Endometrial microvascular endothelial cells (primary cell): ENCODE data around the gene LYPD4. TPM values are rescaled to one million over a fixed set of nuclear protein-coding genes. Genes with fewer than 3 reads are reported as not detected.

Source experiments
- in situ Hi-C: cut with HindIII; loops from 2 replicates; pipeline ENCODE4 v1.10.0; 2017; ENCODE audit warnings: low sequenced_read_pairs, low pct_unique_long_range_greater_than_20kb; ENCODE audit errors: inconsistent ontology term
- total RNA-seq: library from RNA; depleted of rRNA; stranded (reverse); fragments of >200 nt; gene quantifications from one replicate; pipeline ENCODE4 v1.2.3, GENCODE V29; 2015; ENCODE audit errors: inconsistent ontology term

The LYPD4 gene, protein sequence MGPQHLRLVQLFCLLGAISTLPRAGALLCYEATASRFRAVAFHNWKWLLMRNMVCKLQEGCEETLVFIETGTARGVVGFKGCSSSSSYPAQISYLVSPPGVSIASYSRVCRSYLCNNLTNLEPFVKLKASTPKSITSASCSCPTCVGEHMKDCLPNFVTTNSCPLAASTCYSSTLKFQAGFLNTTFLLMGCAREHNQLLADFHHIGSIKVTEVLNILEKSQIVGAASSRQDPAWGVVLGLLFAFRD
- total RNA-seq = not detected

DNA sequence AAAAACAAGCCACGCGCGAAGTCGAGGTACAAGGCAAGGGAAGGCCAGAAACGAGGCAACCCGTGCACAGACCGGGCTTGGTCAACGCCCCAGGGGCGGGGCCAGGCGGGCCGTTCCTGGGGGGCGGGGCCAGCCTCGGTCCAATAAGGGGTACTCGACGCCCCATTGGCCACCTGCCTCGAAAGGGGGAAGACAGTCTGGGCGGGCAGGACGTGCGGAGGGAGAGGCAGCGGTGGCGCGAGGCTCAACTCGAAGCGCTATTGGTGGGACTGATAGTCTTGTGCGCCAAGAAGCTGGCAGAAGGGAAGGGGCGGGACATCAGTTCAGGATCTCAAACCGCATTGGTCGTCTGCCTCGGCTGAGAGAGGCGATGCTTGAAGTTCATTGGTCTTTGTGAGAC is at the start of gene LYPD4:
LYPD4 (minus strand) TSS at position 83 of the 400 bp plus-strand sequence. CDS start 5,398 bp downstream, outside the sequence.
- in situ Hi-C loops = no loop called here

DNA sequence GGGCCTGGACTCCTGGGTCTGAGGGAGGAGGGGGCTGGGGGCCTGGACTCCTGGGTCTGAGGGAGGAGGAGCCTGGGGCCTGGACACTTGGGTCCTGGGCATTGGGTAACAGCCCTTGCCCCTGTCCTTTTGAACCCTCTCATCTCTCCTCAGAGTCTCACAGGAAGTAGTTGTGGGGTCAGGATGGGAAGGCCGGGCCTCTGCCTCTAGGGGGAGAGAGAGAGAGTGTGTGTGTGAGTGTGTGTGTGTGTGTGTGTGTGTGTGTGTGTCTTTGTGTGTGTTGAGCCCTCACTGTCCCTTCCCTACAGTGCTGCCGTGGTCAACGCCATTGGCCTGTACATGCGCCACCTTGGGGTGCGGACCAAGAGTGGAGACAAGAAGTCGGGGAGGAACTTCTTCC is 49.4 kb upstream of the LYPD4 start:
- in situ Hi-C loops = no loop called here

DNA sequence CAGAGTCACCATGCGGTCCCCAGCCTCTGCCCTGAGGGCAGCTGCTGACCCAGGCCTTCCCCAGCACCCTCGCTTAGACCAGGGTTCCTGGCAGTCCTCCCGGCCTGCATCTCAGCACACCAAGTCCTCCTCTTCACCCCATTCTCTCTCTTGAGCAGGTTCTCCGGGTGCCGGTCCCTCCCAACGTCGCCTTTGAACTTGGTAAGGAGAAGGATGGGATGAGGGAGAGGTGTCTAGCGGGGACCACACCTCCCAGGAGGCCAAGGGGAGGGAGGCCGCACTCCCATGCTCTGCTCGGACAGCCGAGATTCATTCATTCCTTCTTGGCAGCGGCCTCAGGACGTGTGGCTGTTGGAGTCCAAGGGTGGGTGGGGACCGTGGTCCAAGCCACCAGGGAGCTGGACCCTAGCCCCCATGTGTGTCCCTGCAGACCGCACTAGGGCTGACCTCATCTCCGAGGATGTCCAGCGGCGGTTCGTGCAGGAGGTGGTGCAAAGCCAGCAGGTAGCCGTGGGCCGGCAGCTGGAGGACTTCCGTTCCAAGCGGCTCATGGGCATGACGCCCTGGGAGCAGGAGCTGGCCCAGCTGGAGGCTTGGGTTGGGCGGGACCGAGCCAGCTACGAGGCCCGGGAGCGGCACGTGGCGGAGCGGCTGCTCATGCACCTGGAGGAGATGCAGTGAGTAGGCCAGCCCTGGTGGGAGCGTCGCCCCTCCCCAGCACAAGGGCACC is 47.9 kb upstream of the LYPD4 start:
- in situ Hi-C loops = no loop called here

- in situ Hi-C loops = no loop called here
These were observed 46.5 kb upstream of the LYPD4 start for GRCh38 chr19:41890936-41891335.

DNA sequence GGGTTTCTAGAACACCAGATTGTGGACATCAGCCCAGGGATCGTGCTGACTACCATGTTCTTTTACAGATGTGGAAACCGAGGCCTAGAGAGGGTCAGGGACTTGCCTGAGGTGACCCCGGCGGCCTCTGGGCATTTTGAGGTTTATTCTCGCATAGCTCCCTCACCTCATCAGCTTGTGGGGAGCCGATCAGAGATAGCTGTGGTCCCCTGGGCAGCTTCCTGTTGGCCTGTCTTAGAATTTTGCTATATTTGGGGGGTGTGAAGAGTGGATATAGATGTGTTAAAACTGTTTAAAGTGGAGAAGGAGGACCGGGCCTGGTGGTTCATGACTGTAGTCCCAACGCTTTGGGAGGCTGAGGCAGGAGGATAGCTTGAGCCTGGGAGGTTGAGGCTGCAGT is 45.4 kb upstream of the LYPD4 start:
- in situ Hi-C loops = no loop called here

GRCh38 chr19:41888926-41889325 is 44.4 kb upstream of the LYPD4 start:
- in situ Hi-C loops = no loop called here

DNA sequence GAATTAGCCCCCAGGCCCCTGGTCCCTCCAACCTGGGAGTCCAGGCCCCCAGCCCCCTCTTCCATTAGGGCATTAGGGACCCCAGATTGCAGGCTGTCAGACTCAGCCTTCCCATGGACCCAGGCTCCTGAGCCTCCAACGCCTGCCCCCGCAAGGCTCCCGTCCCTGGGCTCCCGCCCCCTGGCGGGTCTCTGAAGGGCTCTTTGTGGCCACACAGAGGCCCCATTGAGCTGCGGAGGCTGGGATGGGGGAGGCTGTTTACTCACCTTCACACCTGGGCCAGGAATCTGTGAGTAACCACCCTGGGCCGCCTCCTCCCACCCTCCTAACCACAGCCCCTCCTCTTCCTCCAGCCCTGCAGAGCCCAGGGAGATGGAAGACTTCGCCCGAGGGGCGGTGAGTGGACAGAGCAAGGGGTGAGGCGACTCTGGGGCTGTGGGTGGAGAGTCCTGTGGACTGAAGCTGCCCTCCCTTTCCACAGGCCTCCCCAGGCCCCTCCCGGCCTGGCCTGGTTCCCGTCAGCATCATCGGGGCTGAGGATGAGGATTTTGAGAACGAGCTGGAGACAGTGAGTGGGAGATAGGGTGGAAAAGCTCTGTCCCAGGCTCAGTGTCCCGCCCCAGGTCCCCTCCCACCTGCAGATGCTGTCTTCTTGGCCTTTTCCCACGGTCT is 43.4 kb upstream of the LYPD4 start:
- in situ Hi-C loops = no loop called here

DNA sequence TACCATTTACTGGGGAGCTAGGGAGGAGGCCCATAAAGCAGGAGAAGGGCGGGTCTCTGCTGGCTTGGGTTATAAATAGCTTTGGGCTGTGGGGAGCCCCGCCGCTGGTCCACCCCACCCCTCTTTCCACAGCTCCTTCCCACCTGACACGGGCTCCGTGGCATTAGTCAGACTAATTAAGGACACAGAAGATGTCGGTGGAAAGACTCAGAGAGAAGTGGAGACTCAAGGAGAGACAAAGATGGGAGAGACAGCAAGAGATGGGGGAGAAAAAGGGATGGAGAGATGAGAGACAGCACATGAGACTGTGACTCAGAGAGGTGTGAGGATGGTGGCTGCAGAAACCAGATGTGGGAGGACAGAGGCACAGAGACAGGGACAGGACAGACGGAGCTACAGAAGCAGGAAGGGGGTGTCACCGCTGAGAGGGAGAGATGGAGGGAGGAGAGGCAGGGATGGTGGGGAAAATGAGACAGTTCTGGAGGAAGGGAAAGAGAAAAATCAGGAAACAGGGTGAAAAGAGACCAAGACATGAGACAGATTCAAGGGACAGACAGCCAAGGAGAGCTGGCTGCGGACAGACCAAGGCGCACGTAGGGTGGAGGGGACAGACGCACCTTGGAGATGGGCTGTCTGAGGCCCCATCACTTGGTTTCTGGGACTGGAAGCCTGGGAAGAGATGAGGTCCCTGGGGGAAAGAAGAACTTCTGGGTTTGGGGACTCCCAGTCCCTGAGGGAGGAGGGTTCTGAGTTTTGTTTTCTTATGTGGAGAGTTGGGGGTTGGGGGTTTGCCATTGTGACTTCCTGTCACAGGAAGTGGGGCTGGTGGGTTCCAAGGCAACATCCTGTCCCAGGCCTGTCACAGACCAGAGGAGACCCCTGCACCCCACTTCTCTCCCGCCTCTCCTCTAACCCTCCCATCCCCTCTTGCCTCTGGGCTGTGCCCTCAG is 42.6 kb upstream of the LYPD4 start:
- in situ Hi-C loops = no loop called here

- in situ Hi-C loops = no loop called here
These were observed 39.6 kb upstream of the LYPD4 start for GRCh38 chr19:41883821-41884733.

DNA sequence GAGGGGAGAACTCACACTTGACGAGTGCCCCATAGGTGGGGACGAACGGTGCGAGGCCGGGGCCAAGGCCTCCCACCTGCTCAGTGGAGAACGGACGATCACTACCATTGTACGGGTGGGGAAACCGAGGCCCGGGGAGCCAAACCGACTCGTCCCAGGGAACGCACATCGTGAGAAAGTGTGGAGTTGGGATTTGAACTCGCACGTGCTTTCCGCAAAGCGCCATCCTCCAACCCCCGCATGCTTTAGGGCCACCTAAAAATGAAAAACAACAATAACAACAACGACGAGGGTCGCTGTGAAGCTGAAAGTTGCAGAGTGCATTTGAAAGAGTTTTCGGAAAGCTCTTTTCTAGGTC is 39.0 kb upstream of the LYPD4 start:
- in situ Hi-C loops = no loop called here

GRCh38 chr19:41882568-41883462 is 38.3 kb upstream of the LYPD4 start, which contains the start of gene ARHGEF1:
Gene ARHGEF1, plus strand, starts transcription at chr19:41883184. Its CDS starts 4,899 bp downstream, at chr19:41888083.
- in situ Hi-C loops = no loop called here

- in situ Hi-C loops = no loop called here
These were observed 35.8 kb upstream of the LYPD4 start for GRCh38 chr19:41880329-41880708.

- in situ Hi-C loops = no loop called here
These were observed 35.3 kb upstream of the LYPD4 start for GRCh38 chr19:41879670-41880328.

DNA sequence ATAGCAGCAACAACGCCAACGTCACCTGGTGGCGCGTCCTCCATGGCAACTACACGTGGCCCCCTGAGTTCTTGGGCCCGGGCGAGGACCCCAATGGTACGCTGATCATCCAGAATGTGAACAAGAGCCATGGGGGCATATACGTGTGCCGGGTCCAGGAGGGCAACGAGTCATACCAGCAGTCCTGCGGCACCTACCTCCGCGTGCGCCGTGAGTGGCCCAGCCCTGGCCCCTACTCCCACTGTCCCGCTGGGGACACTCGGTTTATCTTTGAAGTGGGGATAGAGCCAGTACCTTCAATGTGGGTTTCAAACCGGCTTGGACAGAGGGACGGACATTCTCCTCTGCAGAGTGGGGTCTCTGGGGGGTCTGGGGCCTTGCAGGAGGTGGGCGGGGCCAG is 34.6 kb upstream of the LYPD4 start:
- in situ Hi-C loops = no loop called here

- in situ Hi-C loops = no loop called here
These were observed 33.7 kb upstream of the LYPD4 start for GRCh38 chr19:41877916-41878905.
